HEK293T (cell line): ENCODE data around the gene OR5H2.

Source experiments
- CTCF ChIA-PET: fragments of 350-600 bp; formaldehyde crosslinking; extraction: SDS; loops from one replicate; lab custom pipeline; 2021; ENCODE audit warnings: antibody characterized with exemption, inconsistent platforms; lab: Yijun Ruan, JAX
- POLR2A ChIA-PET: fragments of 350-600 bp; formaldehyde crosslinking; extraction: SDS; loops from one replicate; lab custom pipeline; 2020; ENCODE audit warnings: antibody characterized with exemption, inconsistent platforms; lab: Yijun Ruan, JAX
- DNase-seq: peaks from one replicate; pipeline ENCODE4 v3.0.0; 2012; ENCODE audit warnings: mixed read lengths; ENCODE audit errors: extremely low spot score
- ARNT ChIP-seq: fragments of 450-650 bp; IDR thresholded peaks from 2 replicates; pipeline ENCODE4 v1.6.1; 2017; ENCODE audit warnings: mild to moderate bottlenecking
- BHLHE40 ChIP-seq: fragments of 450-650 bp; IDR thresholded peaks from 2 replicates; pipeline ENCODE4 v1.6.1; 2016; ENCODE audit warnings: mild to moderate bottlenecking, moderate library complexity, borderline replicate concordance
- CTBP1 ChIP-seq: fragments of 450-650 bp; IDR thresholded peaks from 2 replicates; pipeline ENCODE4 v1.6.1; 2016; ENCODE audit warnings: borderline replicate concordance
- ELF4 ChIP-seq: fragments of 450-650 bp; IDR thresholded peaks from 2 replicates; pipeline ENCODE4 v1.6.1; 2017; ENCODE audit warnings: antibody characterized with exemption
- FOXA1 ChIP-seq: fragments of 450-650 bp; IDR thresholded peaks from 2 replicates; pipeline ENCODE4 v1.6.1; 2016; ENCODE audit warnings: mild to moderate bottlenecking
- FOXK2 ChIP-seq: fragments of 450-650 bp; IDR thresholded peaks from 2 replicates; pipeline ENCODE4 v1.6.1; 2016; ENCODE audit warnings: mild to moderate bottlenecking
- FOXM1 ChIP-seq: fragments of 450-650 bp; IDR thresholded peaks from 2 replicates; pipeline ENCODE4 v1.6.1; 2017; ENCODE audit warnings: mild to moderate bottlenecking, borderline replicate concordance
- HDGF ChIP-seq: fragments of 450-650 bp; IDR thresholded peaks from 2 replicates; pipeline ENCODE4 v1.6.1; 2017; ENCODE audit warnings: antibody characterized with exemption, borderline replicate concordance
- L3MBTL2 ChIP-seq: fragments of 450-650 bp; conservative IDR thresholded peaks from 2 replicates; pipeline ENCODE4 v1.6.1; 2016; ENCODE audit warnings: mild to moderate bottlenecking
- LEF1 ChIP-seq: fragments of 450-650 bp; IDR thresholded peaks from 2 replicates; pipeline ENCODE4 v1.6.1; 2017; ENCODE audit warnings: mild to moderate bottlenecking, borderline replicate concordance
- NFRKB ChIP-seq: fragments of 450-650 bp; IDR thresholded peaks from 2 replicates; pipeline ENCODE4 v1.6.1; 2016; ENCODE audit warnings: mild to moderate bottlenecking, moderate library complexity
- PKNOX1 ChIP-seq: fragments of 450-650 bp; IDR thresholded peaks from 2 replicates; pipeline ENCODE4 v1.6.1; 2016
- SP1 ChIP-seq: fragments of 450-650 bp; IDR thresholded peaks from 2 replicates; pipeline ENCODE4 v1.6.1; 2017
- SUZ12 ChIP-seq: fragments of 450-650 bp; IDR thresholded peaks from 2 replicates; pipeline ENCODE4 v1.6.1; 2016; ENCODE audit warnings: mild to moderate bottlenecking
- TARDBP ChIP-seq: fragments of 450-650 bp; IDR thresholded peaks from 2 replicates; pipeline ENCODE4 v1.6.1; 2016
- ZNF384 ChIP-seq: fragments of 450-650 bp; IDR thresholded peaks from 2 replicates; pipeline ENCODE4 v1.6.1; 2016

Gene OR5H2

GRCh38 chr3:98326105-98326893 is 44.0 kb downstream of the OR5H2 start:
- ChIA-PET POLR2A (no interaction called here), CTCF (interaction anchor here (0.7 kb wide), 1 partner anchor 1446 kb away, joined by 3 read pairs; no protein-coding TSS in a partner anchor)
- no peak for TF ChIP-seq ARNT
- TF ChIP-seq PKNOX1 = no peak
- TF ChIP-seq ZNF384 = no peak
- TF ChIP-seq BHLHE40 = no peak
- no peak for TF ChIP-seq SP1
- TF ChIP-seq FOXA1 = no peak
- TF ChIP-seq CTBP1 = no peak
- TF ChIP-seq SUZ12 = no peak
- TF ChIP-seq L3MBTL2 = no peak
- no peak for TF ChIP-seq ELF4
- TF ChIP-seq HDGF = no peak
- no peak for TF ChIP-seq FOXK2
- TF ChIP-seq LEF1 = no peak
- TF ChIP-seq TARDBP = no peak
- no peak for DNase-seq

DNA sequence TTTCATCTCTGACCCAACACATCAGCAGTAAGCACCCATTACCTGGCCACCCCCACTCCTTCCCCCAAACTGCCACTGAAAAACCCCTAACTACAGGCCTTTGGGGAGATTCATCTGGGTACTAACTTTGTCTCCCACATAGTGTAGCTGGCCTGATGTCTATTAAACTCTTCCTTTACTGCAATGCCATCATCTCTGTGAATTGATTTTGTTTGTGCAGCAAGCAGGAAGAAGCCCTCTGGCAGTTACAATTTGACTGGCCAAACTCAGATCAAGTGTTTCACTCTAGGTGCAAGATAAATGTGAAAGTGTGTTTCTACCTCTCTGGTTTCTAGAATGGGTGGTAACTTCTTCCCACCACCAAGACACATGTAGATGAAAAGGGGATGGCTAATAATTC is 44.6 kb downstream of the OR5H2 start:
- TF ChIP-seq FOXM1 = no peak
- no peak for TF ChIP-seq NFRKB
- no peak for TF ChIP-seq CTBP1
- TF ChIP-seq FOXK2 = no peak
- no peak for TF ChIP-seq BHLHE40
- no peak for TF ChIP-seq ELF4
- no peak for TF ChIP-seq TARDBP
- TF ChIP-seq SP1 = no peak
- CTCF ChIA-PET = interaction anchor here (0.5 kb wide), 1 partner anchor 274 kb away, joined by 3 read pairs; no protein-coding TSS in a partner anchor
- DNase-seq = no peak
- POLR2A ChIA-PET = no interaction called here

DNA sequence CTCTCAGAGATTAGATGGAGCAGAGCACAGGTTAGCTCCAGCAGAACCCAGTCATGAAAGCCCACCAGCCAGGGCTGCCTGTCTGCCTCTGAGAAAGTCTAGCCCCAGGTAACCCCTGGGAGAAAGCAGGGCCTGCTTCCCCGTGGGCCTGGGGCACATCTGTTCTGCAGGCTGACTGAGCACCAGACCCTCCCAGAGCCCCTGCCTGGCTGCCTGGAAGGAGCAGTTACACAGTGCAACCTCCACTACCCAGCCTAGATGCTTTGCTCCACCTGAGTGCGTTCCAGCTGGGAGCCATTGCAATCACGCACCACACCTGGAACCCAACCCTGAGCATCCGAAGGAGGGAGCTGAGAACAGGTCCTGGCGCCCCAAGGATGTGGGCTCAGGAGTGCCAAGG is 46.6 kb downstream of the OR5H2 start:
- TF ChIP-seq ELF4 = no peak
- TF ChIP-seq FOXM1 = no peak
- TF ChIP-seq SUZ12 = no peak
- no peak for TF ChIP-seq CTBP1
- TF ChIP-seq L3MBTL2 = no peak
- TF ChIP-seq ZNF384 = no peak
- no peak for TF ChIP-seq HDGF
- no peak for TF ChIP-seq ARNT
- no peak for TF ChIP-seq LEF1
- no peak for TF ChIP-seq TARDBP
- no peak for TF ChIP-seq PKNOX1
- TF ChIP-seq FOXA1 = no peak
- no peak for TF ChIP-seq SP1
- POLR2A ChIA-PET = no interaction called here
- CTCF ChIA-PET = interaction anchor here (0.7 to 1.8 kb wide), 5 partner anchors 14 to 1363 kb away, joined by 3 to 8 read pairs (median 4); no protein-coding TSS in a partner anchor
- DNase-seq = no peak

DNA sequence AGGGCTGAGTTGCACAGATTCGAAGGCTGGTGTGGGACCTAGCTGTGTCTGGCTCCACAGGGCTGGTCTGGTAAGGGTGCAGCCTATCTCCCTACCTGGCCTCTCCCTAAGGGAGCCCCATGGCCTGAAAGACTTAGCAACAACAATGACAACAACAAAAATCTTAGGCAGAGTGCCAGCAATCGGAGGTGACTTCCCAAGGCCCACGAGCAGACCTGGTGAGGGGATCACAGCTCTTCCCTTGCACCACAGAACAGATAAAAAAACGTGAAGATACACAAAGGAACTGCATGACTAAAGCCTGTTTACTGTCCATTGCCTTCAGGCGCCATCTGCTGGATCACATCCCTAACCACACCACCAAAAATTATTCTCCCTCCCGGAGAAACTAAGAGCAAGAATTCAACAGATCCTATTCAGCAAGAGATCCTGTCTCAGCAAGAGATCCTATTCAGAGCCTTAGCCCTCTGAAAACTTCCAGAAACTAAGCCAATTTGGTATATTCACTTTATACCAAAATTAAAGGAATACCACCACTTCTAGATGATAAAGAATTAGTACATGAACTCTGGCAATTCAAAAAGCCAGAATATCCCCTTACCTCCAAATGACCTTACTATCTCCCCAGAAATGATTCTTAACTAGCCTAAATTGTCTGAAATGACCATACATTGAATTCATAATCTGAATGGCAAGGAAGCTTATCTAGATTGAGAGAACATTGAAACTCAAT is 47.3 kb downstream of the OR5H2 start:
- peak; percentile 54 for DNase-seq
- POLR2A ChIA-PET = no interaction called here
- TF ChIP-seq TARDBP (no peak), L3MBTL2 (no peak), SUZ12 (no peak), PKNOX1 (no peak), ZNF384 (0 out of 2 replicates have a peak, but pooled peaks have one; percentile 27), FOXM1 (no peak), LEF1 (no peak), ELF4 (no peak), ARNT (no peak), NFRKB (no peak), HDGF (no peak), SP1 (no peak), FOXA1 (no peak), FOXK2 (peak; percentile 30; the same call in 1 of the 2 replicates), BHLHE40 (no peak), CTBP1 (no peak)
- CTCF ChIA-PET = interaction anchor here (0.6 to 1.8 kb wide), 5 partner anchors 13 to 291 kb away, joined by 3 to 8 read pairs (median 4); no protein-coding TSS in a partner anchor

- CTCF ChIA-PET = no interaction called here
- TF ChIP-seq BHLHE40 (no peak), ARNT (no peak), FOXA1 (no peak), SUZ12 (no peak), ELF4 (no peak), TARDBP (no peak), FOXK2 (no peak), HDGF (no peak), L3MBTL2 (no peak), PKNOX1 (no peak), LEF1 (no peak), ZNF384 (no peak), SP1 (no peak), NFRKB (no peak), FOXM1 (no peak), CTBP1 (no peak)
- POLR2A ChIA-PET = no interaction called here
These were observed 49.0 kb downstream of the OR5H2 start for GRCh38 chr3:98331329-98331728.

More at GRCh38 chr3:98331329-98331728, 49.0 kb downstream of the OR5H2 start:
- DNase-seq = no peak
